HG03342 (cell line): Measurements from ENCODE around the gene LLGL2.
"Not testable (repeated sequence)": the region's sequence is repeated elsewhere in the genome, so short reads cannot be mapped to it uniquely, and the experiment has no call there.

Source experiments
- ATAC-seq: cut with Tn5 transposase; IDR thresholded peaks from one replicate; pipeline ENCODE4 v1.9.1; 2021; ENCODE audit warnings: mild to moderate bottlenecking, moderate library complexity; ENCODE audit not compliant: unreplicated experiment

LLGL2 gene

GRCh38 chr17:75507733-75508719 lies 17.5 kb upstream of the LLGL2 start:
- no peak for ATAC-seq

GRCh38 chr17:75508931-75509361 lies 16.6 kb upstream of the LLGL2 start:
- ATAC-seq = no peak

DNA sequence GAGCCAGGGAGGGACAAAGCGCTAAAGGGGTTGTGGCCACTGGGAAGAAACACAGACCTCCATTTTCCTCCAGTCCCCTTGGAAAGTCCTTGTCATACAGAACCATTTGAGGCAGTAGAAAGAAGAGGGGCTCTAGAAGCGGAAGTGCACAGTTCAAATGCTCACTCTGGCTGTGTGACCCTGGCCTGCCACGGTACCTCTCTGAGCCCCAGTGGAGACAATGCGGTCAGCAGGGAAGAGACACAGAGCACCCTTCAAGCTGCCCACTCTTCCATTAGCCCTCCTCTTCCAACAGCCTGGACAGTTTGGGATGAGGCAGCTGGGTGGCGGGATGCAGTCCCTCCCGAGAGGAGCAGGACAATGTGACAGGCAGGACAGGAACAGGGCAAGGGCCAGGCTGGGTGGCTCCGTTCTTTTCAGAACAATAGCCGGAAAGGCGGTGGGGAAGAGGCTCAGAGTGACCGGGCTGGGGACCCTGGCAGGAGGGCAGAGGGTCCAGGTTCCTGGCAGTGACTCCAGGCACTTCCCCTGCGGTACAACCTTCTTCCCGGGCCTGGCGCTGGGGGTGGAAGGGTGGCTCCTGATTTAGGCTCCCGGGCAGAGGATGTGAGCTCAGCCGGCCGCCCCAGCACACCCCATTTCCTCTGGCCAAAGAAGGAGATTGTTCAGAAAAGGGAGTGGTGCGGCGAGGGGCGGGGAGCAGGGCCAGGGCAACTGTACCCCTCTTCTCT lies 15.8 kb upstream of the LLGL2 start:
- ATAC-seq = no peak

DNA sequence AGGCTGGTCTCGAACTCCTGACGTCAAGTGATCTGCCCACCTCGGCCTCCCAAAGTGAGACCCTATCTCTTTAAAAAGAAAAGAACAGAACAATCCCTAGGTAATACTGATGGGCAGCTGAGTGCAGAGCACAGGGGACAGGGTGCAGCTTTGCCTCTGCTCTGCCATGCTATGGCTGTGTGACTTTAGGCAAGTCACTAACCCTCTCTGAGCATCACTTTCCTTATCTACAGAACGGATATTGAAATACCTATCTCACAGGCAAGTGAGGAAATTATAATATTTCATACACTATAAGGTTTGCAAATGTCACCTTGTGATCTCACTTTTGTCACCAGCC lies 14.3 kb upstream of the LLGL2 start:
- no peak for ATAC-seq

GRCh38 chr17:75511610-75512575 lies 13.6 kb upstream of the LLGL2 start:
- ATAC-seq = no peak

DNA sequence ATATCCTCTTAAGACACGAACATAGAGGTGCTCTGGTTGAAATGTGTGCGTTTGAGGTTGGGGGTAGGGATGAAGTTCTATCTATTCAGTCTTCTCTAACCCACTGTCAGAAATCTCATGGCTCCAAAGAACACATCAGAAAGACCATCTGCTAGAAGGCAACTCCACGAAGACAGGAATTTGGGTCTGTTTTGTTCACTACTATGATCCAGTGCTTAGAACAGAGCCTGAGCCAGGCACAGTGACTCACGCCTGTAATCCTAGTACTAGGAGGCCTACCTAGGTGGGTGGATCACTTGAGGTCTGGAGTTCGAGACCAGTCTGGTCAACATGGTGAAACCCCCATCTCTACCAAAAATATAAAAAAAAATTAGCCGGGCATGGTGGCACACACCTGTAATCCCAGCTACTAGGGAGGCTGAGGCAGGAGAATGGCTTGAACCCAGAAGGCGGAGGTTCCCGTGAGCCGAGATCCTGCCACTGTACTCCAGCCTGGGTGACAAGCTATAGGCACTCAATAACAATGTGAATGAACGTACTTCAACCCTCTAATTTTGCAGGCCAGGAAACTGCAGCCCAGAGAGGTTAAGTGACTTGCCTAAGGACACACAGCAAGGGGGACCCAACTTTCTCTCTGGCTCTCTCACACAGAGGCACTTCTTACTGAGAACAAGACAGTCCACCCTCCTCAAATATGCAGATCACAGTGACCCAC lies 12.4 kb upstream of the LLGL2 start:
- ATAC-seq = no peak

DNA sequence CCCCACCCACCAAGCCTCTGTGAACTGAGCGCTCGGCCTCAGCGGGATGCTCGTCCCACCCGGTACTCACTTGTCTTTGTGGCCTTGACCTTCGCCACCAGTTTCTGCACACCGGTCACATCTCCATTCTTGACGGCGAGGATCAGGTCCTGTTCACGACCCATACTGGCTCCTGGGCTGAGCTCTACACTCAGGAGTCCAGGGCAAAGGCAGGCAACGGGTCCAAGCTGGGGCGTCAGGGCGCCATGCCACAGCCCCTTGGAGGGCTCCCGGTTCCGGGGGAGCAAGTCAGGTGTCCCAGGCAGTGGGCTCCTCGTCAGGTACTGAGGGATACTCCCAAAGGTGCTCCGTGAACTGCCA lies 11.9 kb upstream of the LLGL2 start:
- no peak for ATAC-seq

DNA sequence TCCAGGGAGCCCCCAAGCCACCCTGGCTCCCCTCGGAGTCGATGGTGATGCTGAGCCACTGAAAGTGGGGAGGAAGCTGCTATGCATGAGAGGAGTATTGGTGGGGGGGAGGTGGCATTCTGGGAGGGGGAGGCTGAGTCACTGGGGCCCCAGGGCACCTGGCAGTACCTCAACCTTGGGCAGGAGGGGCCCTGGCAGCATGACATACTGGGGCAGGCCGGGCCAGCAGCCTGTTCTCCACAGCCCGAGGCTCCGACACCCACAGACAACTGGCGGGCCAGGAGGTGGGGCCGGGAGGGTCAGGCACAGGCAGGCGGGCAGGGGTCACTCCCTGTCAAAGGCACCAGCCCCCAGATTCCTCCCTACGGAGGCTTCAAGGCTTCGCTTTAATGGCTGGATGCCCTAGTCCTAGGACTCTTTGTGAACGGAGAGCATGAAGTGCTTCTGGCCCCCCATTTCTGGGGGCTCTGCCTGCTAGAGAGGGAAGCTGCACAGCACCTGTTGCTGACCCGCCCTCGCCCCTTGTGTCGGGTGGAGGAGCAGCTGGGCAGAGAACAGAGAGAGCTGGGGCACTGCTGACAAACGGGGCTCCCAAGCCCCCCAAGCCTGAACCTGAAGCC lies 11.1 kb upstream of the LLGL2 start:
- no peak for ATAC-seq

DNA sequence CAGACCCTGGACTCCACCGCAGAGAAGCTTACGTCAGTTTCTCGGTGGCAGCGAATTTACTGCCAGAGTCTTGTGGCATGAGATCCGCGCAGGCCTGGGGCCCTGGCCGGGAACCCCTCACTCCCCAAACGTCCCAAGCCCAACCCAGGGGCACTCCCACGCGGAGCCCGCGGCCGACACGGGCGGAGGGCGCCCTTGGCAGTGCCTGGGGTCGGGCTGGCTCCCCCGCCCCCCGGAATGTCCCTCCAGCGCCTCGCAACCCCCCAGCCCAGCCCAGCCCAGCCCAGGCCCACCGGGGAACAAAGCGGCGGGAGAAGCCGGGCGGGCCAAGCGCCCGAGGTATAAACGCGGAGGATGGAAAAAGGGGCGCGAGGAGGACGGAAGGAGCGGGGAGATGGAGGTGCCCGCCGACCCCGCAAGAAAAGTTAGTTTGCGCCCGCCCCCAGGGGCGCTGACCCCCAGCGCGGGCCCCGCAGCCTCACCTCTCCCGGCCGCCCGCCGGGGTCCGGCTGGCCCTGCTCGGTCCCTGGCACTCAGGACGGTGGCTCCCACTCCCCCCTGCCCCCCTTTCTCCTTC lies 10.5 kb upstream of the LLGL2 start:
- no peak for ATAC-seq

DNA sequence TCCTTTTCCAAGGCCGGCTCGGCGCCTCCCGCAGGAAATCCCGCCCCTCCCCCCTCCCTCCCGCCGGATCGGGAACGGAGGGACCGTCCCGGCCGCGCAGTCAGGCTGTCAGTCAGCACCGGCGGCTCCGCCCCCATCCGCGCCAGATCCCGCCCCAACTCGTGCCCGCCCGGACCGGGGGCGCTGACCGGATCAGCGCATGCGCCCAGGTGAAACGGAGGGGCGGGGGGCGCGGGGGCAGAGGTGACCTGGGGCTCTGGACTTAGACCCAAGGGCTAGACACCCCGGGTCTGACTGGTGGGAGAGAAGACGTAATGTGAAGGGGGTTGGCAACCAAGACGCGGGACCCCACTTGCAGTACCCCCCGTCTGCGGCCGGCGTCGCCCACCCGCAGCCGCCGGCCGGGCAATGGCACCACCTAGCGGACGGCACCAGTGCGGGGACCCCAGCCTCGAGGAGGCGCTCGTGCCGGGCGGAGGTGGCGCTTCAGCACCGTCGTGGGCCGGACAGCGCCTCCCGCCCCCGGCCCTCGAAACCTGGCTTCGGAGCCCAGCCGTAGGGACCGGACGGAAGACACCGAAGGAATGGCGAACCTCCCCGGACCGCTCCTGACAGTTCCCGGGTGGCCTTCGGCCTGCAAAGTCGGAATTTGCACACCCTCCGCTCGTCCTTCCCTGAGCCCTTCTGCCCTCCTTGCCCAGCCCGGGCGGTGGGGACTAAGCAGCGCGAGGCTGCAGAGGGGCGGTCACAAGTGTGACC lies 9.8 kb upstream of the LLGL2 start, which contains the start of gene CASKIN2:
CASKIN2 (minus strand) TSS at position 42 of the 759 bp plus-strand sequence. CDS start 1,733 bp downstream, outside the sequence.
- ATAC-seq = peak; percentile 43

DNA sequence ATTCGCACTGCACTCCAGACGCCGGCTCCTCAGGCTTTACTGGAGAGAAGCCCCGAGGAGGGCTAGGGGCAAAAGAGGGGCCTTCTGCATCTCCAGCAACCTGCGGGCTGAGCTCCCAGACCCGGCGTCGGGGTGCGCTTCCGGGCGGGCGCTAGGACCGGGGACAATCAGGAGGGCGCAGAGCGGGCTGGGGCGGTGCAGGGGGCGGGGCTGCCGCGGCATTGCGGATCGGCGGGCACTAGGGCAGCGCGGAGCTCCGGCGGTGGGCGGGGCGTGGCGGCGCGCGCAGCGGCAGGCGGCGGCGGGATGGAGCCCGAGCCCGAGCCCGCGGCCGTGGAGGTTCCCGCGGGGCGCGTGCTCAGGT lies 9.3 kb upstream of the LLGL2 start, which contains the start of gene TSEN54:
TSEN54 (plus strand) TSS at position 274 of the 364 bp plus-strand sequence; CDS start at position 307, 33 bp downstream.
- ATAC-seq = peak; percentile 72

DNA sequence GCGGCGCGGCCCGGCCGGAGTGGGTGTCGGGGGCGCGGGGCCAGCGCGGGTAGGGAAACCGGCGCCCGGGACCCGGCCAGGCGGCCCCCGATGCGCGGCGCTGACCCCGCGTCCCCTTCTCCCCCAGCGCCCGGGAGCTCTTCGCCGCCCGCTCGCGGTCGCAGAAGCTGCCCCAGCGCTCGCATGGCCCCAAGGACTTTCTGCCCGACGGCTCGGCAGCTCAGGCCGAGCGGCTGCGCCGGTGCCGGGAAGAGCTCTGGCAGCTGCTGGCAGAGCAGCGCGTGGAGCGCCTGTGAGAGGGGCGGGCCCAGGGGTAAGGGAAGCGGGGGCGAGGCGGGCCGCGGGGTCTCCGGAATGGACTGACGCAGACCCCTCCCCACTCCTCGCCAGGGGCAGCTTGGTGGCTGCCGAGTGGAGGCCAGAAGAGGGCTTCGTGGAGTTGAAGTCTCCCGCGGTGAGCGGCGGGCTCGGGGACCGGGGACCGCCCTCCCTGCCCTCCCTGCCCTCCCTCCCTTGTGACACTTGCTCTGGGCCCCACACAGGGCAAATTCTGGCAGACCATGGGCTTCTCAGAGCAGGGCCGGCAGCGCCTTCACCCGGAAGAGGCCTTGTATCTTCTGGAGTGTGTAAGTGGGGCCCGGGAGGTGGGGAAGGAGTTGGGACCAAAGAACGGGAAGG lies 8.7 kb upstream of the LLGL2 start:
- peak; percentile 3 for ATAC-seq

DNA sequence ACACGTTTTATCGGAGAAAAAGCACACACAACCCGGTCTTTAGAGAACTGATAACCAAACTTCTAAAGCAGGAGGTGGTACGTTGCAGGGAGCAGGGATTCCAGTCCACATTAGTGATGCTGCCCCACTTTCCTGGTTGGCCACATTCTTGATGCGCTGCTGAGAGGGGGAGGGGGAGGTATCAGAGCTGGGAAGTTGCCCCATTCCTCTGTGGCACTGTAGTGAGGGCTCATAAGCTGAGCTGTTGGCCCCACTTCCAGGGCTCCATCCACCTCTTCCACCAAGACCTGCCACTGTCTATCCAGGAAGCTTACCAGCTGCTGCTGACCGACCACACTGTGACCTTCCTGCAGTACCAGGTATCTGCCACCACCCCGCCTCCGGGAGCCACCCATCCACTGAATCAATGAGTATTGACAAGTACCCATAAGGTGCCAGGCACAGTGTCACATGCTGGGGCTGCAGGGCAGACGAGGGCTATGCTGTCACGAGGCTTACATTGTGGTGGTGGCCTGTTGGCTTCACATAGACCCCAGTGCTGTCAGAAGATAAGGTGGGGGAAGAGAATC lies 8.1 kb upstream of the LLGL2 start:
- no peak for ATAC-seq

- no peak for ATAC-seq
Measured at GRCh38 chr17:75518201-75518600, 7.3 kb upstream of the LLGL2 start.

GRCh38 chr17:75518983-75519537 lies 6.4 kb upstream of the LLGL2 start:
- ATAC-seq = no peak

GRCh38 chr17:75520413-75520812 lies 5.1 kb upstream of the LLGL2 start:
- not testable (repeated sequence) for ATAC-seq

DNA sequence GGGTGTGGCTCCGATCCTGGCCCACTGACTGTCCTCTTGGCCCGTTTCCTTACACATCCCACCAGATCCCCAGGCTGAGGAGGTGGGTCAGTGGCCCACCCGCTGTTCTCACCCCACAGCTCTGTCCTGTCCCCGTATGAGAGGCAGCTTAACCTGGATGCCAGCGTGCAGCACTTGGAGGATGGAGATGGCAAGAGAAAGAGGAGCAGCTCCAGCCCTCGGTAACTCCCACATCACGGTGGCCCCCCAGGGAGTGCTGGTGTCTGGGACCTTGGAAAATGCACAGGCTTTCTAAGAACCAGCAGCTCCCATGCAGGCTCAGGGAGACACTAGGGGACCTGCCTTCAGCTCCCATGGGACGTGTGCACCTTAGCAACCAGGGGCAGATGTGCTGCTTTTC lies 4.2 kb upstream of the LLGL2 start:
- ATAC-seq = no peak
